ENCODE results near the gene PRDM5. TPM values are rescaled to one million over a fixed set of nuclear protein-coding genes. Genes with fewer than 3 reads are reported as not detected.

Gene PRDM5
- total and polyA plus RNA-seq, 2 donors (not counting 3 experiments of a cell fraction or from before 2014, with no cell fraction given) = 2.2 to 8.1 TPM

- H3K79me2 ChIP-seq (ENCODE audit: control insufficient read depth, insufficient read depth, low read length) = no peaks in the 10 kb centered on the region
- no peaks in the 10 kb centered on the region for H3K27me3 ChIP-seq (ENCODE audit: control insufficient read depth in 2 of 2, insufficient read depth in 2 of 2, low read length in 2 of 2)
- FAIRE-seq = no peak
- H3K9me1 ChIP-seq (replicated peaks; ENCODE audit: control insufficient read depth, extremely low read depth, insufficient read depth, low read length) = no peaks in the 10 kb centered on the region
- H3K36me3 ChIP-seq (ENCODE audit: control insufficient read depth in 2 of 2, extremely low read depth in 1 of 2, insufficient read depth in 2 of 2, low read length in 2 of 2) = no peaks in the 10 kb centered on the region
- no peak overlapping the region for H3K4me2 ChIP-seq (ENCODE audit: insufficient read depth, low read length)
- no peaks in the 10 kb centered on the region for H3K9me3 ChIP-seq (replicated peaks; ENCODE audit: control insufficient read depth, insufficient read depth, low read length)
- intact Hi-C loops (cut with micrococcal nuclease) = no loop called here
- H3K9ac ChIP-seq (replicated peaks; ENCODE audit: extremely low read depth, insufficient read depth, low read length) = no peak overlapping the region
- H3K27ac ChIP-seq (ENCODE audit: insufficient read depth, low read depth, low read length) = no peak overlapping the region
- H4K20me1 ChIP-seq (replicated peaks; ENCODE audit: control insufficient read depth, extremely low read depth, insufficient read depth, low read length) = no peaks in the 10 kb centered on the region
- POLR2A ChIA-PET = no interaction called here
- H2AFZ ChIP-seq (ENCODE audit: low read depth, low read length) = no peak overlapping the region
- no peak for DNase-seq (ENCODE audit: low read depth, low spot score)
- BruUV-seq (replicated peaks) = no TSS peak
- no peak for TF ChIP-seq POLR2AphosphoS5 (IDR thresholded peaks at IDR 0.05; ENCODE audit: insufficient read depth, low read depth, low read length)
- TF ChIP-seq FOS (IDR thresholded peaks at IDR 0.05; ENCODE audit: borderline replicate concordance, insufficient read depth, low read length) = no peak
- no peak for TF ChIP-seq MAX (IDR thresholded peaks at IDR 0.05; ENCODE audit: insufficient read depth, insufficient read length)
- no peak for TF ChIP-seq EZH2 (IDR thresholded peaks at IDR 0.05; ENCODE audit: borderline replicate concordance, low read depth, low read length, severe bottlenecking)
- no peak for TF ChIP-seq POLR2A (IDR thresholded peaks at IDR 0.05; ENCODE audit: low read depth, low read length)
- no peak for TF ChIP-seq CTCF (IDR thresholded peaks at IDR 0.05; ENCODE audit: extremely low read depth in 1 of 2, insufficient read depth in 1 of 2, low read depth in 1 of 2, low read length in 2 of 2)
- no peak for TF ChIP-seq GATA2 (IDR thresholded peaks at IDR 0.05; ENCODE audit: insufficient read depth, insufficient read length, low read depth, low read length)
- no peak for TF ChIP-seq MYC (IDR thresholded peaks at IDR 0.05; ENCODE audit: low read depth, low read length)
- no peak for TF ChIP-seq JUN (IDR thresholded peaks at IDR 0.05; ENCODE audit: borderline replicate concordance, insufficient read depth, insufficient read length, low read depth)
- CTCF ChIA-PET = no interaction called here
- no peak overlapping the region for H3K4me3 ChIP-seq (replicated peaks in 1 of 3; ENCODE audit: insufficient read depth in 1 of 3, low read depth in 1 of 3, low read length in 3 of 3)
- dilution Hi-C loops (cut with MboI; ENCODE audit: extremely low pct_ligation_motif_present, low sequenced_read_pairs) = no loop called here
- no peaks in the 10 kb centered on the region for H3K4me1 ChIP-seq (ENCODE audit: control insufficient read depth, extremely low read depth, insufficient read depth, low read length)
Measured at GRCh38 chr4:120730777-120731320, 191.7 kb downstream of the PRDM5 start.

Measured in endothelial cell of umbilical vein (primary cell).